IMR-90 (cell line): Measurements from ENCODE around the gene PIGBOS1. TPM values are rescaled to one million over a fixed set of nuclear protein-coding genes. Genes with fewer than 3 reads are reported as not detected.

Experiments
- ATAC-seq: fragments of 200-7000 bp; cut with Tn5 transposase; 2 replicates; pipeline ENCODE4 v1.9.1; 2020; ENCODE audit warnings: low read depth, mild to moderate bottlenecking, moderate library complexity
- BruUV-seq: library from RNA; stranded (reverse); fragments of 400-500 nt; replicated peaks from 2 replicates; lab custom pipeline; 2021; lab: Mats Ljungman, UMichigan
- CTCF ChIA-PET: fragments of 300-600 bp; formaldehyde crosslinking; extraction: SDS; loops from one replicate; lab custom pipeline; 2021; ENCODE audit warnings: antibody characterized with exemption; lab: Yijun Ruan, JAX
- POLR2A ChIA-PET: fragments of 300-600 bp; sonication (Branson Sonifier 250); formaldehyde crosslinking; loops from one replicate; lab custom pipeline; 2022; ENCODE audit warnings: antibody characterized with exemption; ENCODE audit not compliant: unreplicated experiment; lab: Charles Lee
- DNase-seq: peaks from one replicate; pipeline ENCODE4 v3.0.0; 2013
- H2AFZ ChIP-seq: replicated peaks from 2 replicates; pipeline ENCODE3; 2013; ENCODE audit warnings: low read length, mild to moderate bottlenecking; ENCODE audit not compliant: poor library complexity
- H2AK5ac ChIP-seq: 2 replicates; pipeline ENCODE4 v1.6.1; 2013; ENCODE audit warnings: low read depth, low read length, inconsistent platforms
- H2AK9ac ChIP-seq: replicated peaks from 2 replicates; pipeline ENCODE3; 2013; ENCODE audit warnings: mild to moderate bottlenecking, low read depth, low read length, moderate library complexity; ENCODE audit not compliant: poor library complexity
- H2BK120ac ChIP-seq: 2 replicates; pipeline ENCODE4 v1.6.1; 2013; ENCODE audit warnings: low read depth, low read length, inconsistent platforms
- H2BK15ac ChIP-seq: 3 replicates; pipeline ENCODE4 v1.6.1; 2013; ENCODE audit warnings: low read depth, low read length, inconsistent platforms
- H2BK20ac ChIP-seq: 2 replicates; pipeline ENCODE4 v1.6.1; 2013; ENCODE audit warnings: low read depth, mild to moderate bottlenecking, inconsistent platforms, low read length, moderate library complexity
- H2BK5ac ChIP-seq: 2 replicates; pipeline ENCODE4 v1.6.1; 2013; ENCODE audit warnings: mild to moderate bottlenecking, low read depth, low read length, inconsistent platforms; ENCODE audit not compliant: poor library complexity, severe bottlenecking
- H3K14ac ChIP-seq: replicated peaks from 2 replicates; pipeline ENCODE4 v1.6.1; 2013; ENCODE audit warnings: low read depth, low read length, inconsistent platforms
- H3K18ac ChIP-seq: 2 replicates; pipeline ENCODE4 v1.6.1; 2013; ENCODE audit warnings: low read depth, low read length, control low read depth
- H3K23ac ChIP-seq: 2 replicates; pipeline ENCODE4 v1.6.1; 2013; ENCODE audit warnings: low read depth, low read length, inconsistent platforms
- H3K27ac ChIP-seq: 2 replicates; pipeline ENCODE4 v1.5.1; 2013; ENCODE audit warnings: mild to moderate bottlenecking, control low read depth, low read length; ENCODE audit not compliant: insufficient read depth
- H3K27me3 ChIP-seq: 2 replicates; pipeline ENCODE4 v1.6.1; 2013; ENCODE audit warnings: low read length; ENCODE audit not compliant: control insufficient read depth, insufficient read depth
- H3K36me3 ChIP-seq: 2 replicates; pipeline ENCODE4 v1.6.1; 2013; ENCODE audit warnings: low read length, mixed read lengths; ENCODE audit not compliant: control insufficient read depth, insufficient read depth
- H3K4ac ChIP-seq: 2 replicates; pipeline ENCODE4 v1.6.1; 2013; ENCODE audit warnings: low read depth, low read length, inconsistent platforms
- H3K4me1 ChIP-seq: 2 replicates; pipeline ENCODE4 v1.6.1; 2013; ENCODE audit warnings: low read length, mixed read lengths; ENCODE audit not compliant: control insufficient read depth, insufficient read depth
- H3K4me2 ChIP-seq: 2 replicates; pipeline ENCODE4 v1.6.1; 2013; ENCODE audit warnings: low read depth, mild to moderate bottlenecking, control low read depth, low read length, moderate library complexity
- H3K4me3 ChIP-seq: 2 replicates; pipeline ENCODE4 v1.5.1; 2013; ENCODE audit warnings: low read depth, mild to moderate bottlenecking, control low read depth, low read length, moderate library complexity; ENCODE audit not compliant: insufficient read depth
- H3K56ac ChIP-seq: 2 replicates; pipeline ENCODE4 v1.6.1; 2013; ENCODE audit warnings: low read length, inconsistent platforms; ENCODE audit not compliant: insufficient read depth; ENCODE audit errors: extremely low read depth
- H3K79me1 ChIP-seq, 2 experiments: 2 replicates each; pipeline ENCODE4 v1.6.1; 2013; ENCODE audit warnings: low read length in 2 of 2, inconsistent platforms in 1 of 2, low read depth in 1 of 2
- H3K9ac ChIP-seq: 2 replicates; pipeline ENCODE4 v1.6.1; 2013; ENCODE audit warnings: low read depth, low read length, control low read depth
- H3K9me1 ChIP-seq: 2 replicates; pipeline ENCODE4 v1.6.1; 2013; ENCODE audit warnings: low read length, inconsistent platforms; ENCODE audit not compliant: insufficient read depth
- H3K9me3 ChIP-seq: 2 replicates; pipeline ENCODE4 v1.6.1; 2013; ENCODE audit warnings: low read length; ENCODE audit not compliant: control insufficient read depth, insufficient read depth
- H4K20me1 ChIP-seq: 2 replicates; pipeline ENCODE4 v1.6.1; 2013; ENCODE audit warnings: low read length, inconsistent platforms; ENCODE audit not compliant: insufficient read depth
- H4K5ac ChIP-seq: 2 replicates; pipeline ENCODE4 v1.6.1; 2013; ENCODE audit warnings: mild to moderate bottlenecking, low read depth, low read length, control low read depth
- H4K8ac ChIP-seq, 2 experiments: 2 replicates each; pipeline ENCODE4 v1.6.1; 2013; ENCODE audit warnings: low read depth in 2 of 2, low read length in 2 of 2, control low read depth in 1 of 2, inconsistent platforms in 1 of 2
- H4K91ac ChIP-seq: 2 replicates; pipeline ENCODE4 v1.6.1; 2013; ENCODE audit warnings: low read depth, low read length, inconsistent platforms; ENCODE audit not compliant: insufficient read depth
- CEBPB ChIP-seq: IDR thresholded peaks from 2 replicates; pipeline ENCODE4 v1.6.1; 2012; ENCODE audit warnings: low read depth, low read length, improper control_type of control experiment
- RAD21 ChIP-seq: IDR thresholded peaks from 2 replicates; pipeline ENCODE4 v1.6.1; 2012; ENCODE audit warnings: low read length, improper control_type of control experiment
- RCOR1 ChIP-seq: IDR thresholded peaks from 2 replicates; pipeline ENCODE4 v1.6.1; 2012; ENCODE audit warnings: mild to moderate bottlenecking, low read length, improper control_type of control experiment; ENCODE audit not compliant: insufficient replicate concordance
- WGBS, 2 experiments: methylation state at CpG; one replicate each; pipeline versions ENCODE4 v1.1.5 to v1.1.7; 2013; ENCODE audit warnings: missing lambda C conversion rate in 2 of 2; ENCODE audit not compliant: insufficient read length in 1 of 2; ENCODE audit errors: extremely low coverage in 2 of 2; 5-methylcytosine and 5-hydroxymethylcytosine counted together
- dilution Hi-C: fragments of 300-500 bp; cut with HindIII; formaldehyde crosslinking; loops from one replicate; pipeline ENCODE4 v1.14.3; 2018; ENCODE audit warnings: low sequenced_read_pairs; ENCODE audit not compliant: unreplicated experiment
- in situ Hi-C: fragments of 300-500 bp; cut with MboI; formaldehyde crosslinking; loops from 3 replicates; pipeline ENCODE4 v1.14.3; 2019; ENCODE audit warnings: low sequenced_read_pairs, inconsistent platforms, mixed read lengths
- intact Hi-C: fragments of 100-400 bp; cut with micrococcal nuclease; formaldehyde crosslinking; loops from 2 replicates; pipeline ENCODE4 v1.10.0; 2022
- polyA plus RNA-seq, 3 experiments: library from polyadenylated mRNA; depleted of rRNA; stranded (reverse); fragments of >200 nt; gene quantifications; 2 replicates each; pipeline ENCODE4 v1.2.3, GENCODE V29; 2012; ENCODE audit warnings: low replicate concordance in 1 of 3
- total RNA-seq: library from RNA; depleted of rRNA; stranded (reverse); fragments of >200 nt; gene quantifications from 2 replicates; pipeline ENCODE4 v1.2.3, GENCODE V29; 2012
- TF ChIP-seq, protein P1 (sequence below): conservative IDR thresholded peaks from 2 replicates; pipeline ENCODE4 v1.5.1; 2012; ENCODE audit warnings: mild to moderate bottlenecking, low read depth, low read length, improper control_type of control experiment

PIGBOS1 gene
- total and polyA plus RNA-seq, 2 of the 4 experiments (the other 2 are of a cell fraction), result 11.7 to 12.7 TPM

DNA sequence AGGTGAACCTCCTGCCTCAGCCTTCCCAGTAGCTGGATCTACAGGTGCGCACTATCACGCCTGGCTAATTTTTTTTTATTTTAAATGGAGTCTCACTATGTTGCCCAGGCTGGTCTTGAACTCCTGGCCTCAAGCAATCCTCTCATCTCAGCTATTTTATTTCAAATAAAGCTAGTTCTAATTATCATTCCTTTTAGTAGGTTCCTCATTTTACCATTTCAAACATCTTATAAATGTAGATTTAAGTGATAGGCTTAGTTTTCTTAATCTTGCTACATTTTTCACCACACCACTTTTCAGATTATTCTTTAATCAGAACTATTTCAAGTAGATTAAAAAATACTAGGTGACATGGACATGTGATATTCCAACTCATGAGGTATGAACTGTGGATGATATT is 30.4 kb upstream of the PIGBOS1 start:
- Histone ChIP-seq H2AK9ac (no peak overlapping the region), H3K4me1 (no peaks in the 10 kb centered on the region), H3K4ac (no peak overlapping the region), H2AFZ (no peak overlapping the region), H2BK120ac (no peak overlapping the region), H3K4me3 (no peak overlapping the region), H3K27ac (no peak overlapping the region), H3K9me3 (no peaks in the 10 kb centered on the region), H2BK20ac (no peak overlapping the region), H3K9ac (no peak overlapping the region), H3K23ac (no peak overlapping the region), H4K91ac (no peak overlapping the region), H3K27me3 (no peaks in the 10 kb centered on the region), H3K36me3 (no peaks in the 10 kb centered on the region), H3K14ac (no peak overlapping the region), H3K18ac (no peak overlapping the region), H2BK5ac (no peak overlapping the region), H3K4me2 (no peak overlapping the region), H3K79me1 (no peaks in the 10 kb centered on the region), H4K5ac (no peak overlapping the region), H3K56ac (no peak overlapping the region), H2AK5ac (no peak overlapping the region), H3K9me1 (no peaks in the 10 kb centered on the region), H4K20me1 (no peaks in the 10 kb centered on the region), H2BK15ac (no peak overlapping the region), H4K8ac (no peak overlapping the region)
- ATAC-seq, result no peak
- dilution Hi-C loops (no loop called here), in situ Hi-C loops (no loop called here), intact Hi-C loops (no loop called here)
- ChIA-PET POLR2A (no interaction called here), CTCF (no interaction called here)
- no peak for DNase-seq
- no CpG with 5 or more reads among the region's 2 CpGs for WGBS, 2 experiments
- TF ChIP-seq CEBPB (no peak), RCOR1 (no peak), RAD21 (no peak)
- TF ChIP-seq, protein P1, sequence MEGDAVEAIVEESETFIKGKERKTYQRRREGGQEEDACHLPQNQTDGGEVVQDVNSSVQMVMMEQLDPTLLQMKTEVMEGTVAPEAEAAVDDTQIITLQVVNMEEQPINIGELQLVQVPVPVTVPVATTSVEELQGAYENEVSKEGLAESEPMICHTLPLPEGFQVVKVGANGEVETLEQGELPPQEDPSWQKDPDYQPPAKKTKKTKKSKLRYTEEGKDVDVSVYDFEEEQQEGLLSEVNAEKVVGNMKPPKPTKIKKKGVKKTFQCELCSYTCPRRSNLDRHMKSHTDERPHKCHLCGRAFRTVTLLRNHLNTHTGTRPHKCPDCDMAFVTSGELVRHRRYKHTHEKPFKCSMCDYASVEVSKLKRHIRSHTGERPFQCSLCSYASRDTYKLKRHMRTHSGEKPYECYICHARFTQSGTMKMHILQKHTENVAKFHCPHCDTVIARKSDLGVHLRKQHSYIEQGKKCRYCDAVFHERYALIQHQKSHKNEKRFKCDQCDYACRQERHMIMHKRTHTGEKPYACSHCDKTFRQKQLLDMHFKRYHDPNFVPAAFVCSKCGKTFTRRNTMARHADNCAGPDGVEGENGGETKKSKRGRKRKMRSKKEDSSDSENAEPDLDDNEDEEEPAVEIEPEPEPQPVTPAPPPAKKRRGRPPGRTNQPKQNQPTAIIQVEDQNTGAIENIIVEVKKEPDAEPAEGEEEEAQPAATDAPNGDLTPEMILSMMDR, result no peak
- BruUV-seq, result no TSS peak
